Adrenal gland (tissue), 12 donors: Measurements from ENCODE around the gene NRARP. TPM values are rescaled to one million over a fixed set of nuclear protein-coding genes. Genes with fewer than 3 reads are reported as not detected.

Experiments used
- DNase-seq, 7 donors: peaks; one replicate each; pipeline ENCODE4 v3.0.0-alpha.2; 2019 to 2020
- H3K27ac ChIP-seq, 5 donors: fragments of 200-600 bp; sonication (generic) in 4 of 5; 1 replicate in 3 of 5; 2 replicates in 2 of 5; pipeline versions ENCODE4 v1.5.1 to v1.8.0; 2016 to 2020; ENCODE audit warnings: mild to moderate bottlenecking in 1 of 5
- H3K27me3 ChIP-seq: fragments of 200-600 bp; 2 replicates; pipeline ENCODE4 v1.8.0; 2021
- H3K36me3 ChIP-seq, 2 donors: fragments of 200-600 bp; replicated peaks in 1 of 2; 1 replicate in 1 of 2; 2 replicates in 1 of 2; pipeline versions ENCODE4 v1.5.1 to v1.8.0; 2018 to 2022
- H3K4me1 ChIP-seq, 2 donors: fragments of 200-600 bp; replicated peaks in 1 of 2; 1 replicate in 1 of 2; 2 replicates in 1 of 2; pipeline versions ENCODE4 v1.5.1 to v1.8.0; 2018 to 2021
- H3K4me3 ChIP-seq, 4 donors: fragments of 200-600 bp; sonication (generic) in 3 of 4; one replicate each; pipeline ENCODE4 v1.5.1; 2016 to 2018
- H3K9me3 ChIP-seq, 3 donors: fragments of 200-600 bp; sonication (generic) in 1 of 3; replicated peaks in 1 of 3; 1 replicate in 2 of 3; 2 replicates in 1 of 3; pipeline versions ENCODE4 v1.5.1 to v1.8.0; 2016 to 2021
- CTCF ChIP-seq, 6 experiments: fragments of 450-650 bp in 4 of 6; fragments of 200-600 bp in 2 of 6; sonication (generic) in 1 of 6; IDR thresholded peaks; 1 replicate in 5 of 6; 2 replicates in 1 of 6; pipeline versions ENCODE4 v1.5.1 to v1.8.0; 2016 to 2021; ENCODE audit warnings: antibody characterized with exemption in 6 of 6, mild to moderate bottlenecking in 2 of 6, moderate library complexity in 1 of 6
- POLR2A ChIP-seq, 2 donors: fragments of 450-650 bp; IDR thresholded peaks; one replicate each; pipeline ENCODE4 v1.6.1; 2017; ENCODE audit warnings: antibody characterized with exemption in 2 of 2, mild to moderate bottlenecking in 2 of 2, moderate library complexity in 1 of 2
- WGBS, 4 donors: extraction: QIAGEN DNeasy Blood & Tissue Kit in 2 of 4; methylation state at CpG; one replicate each; pipeline versions ENCODE4 v1.1.5 to v1.1.7; 2013 to 2017; 5-methylcytosine and 5-hydroxymethylcytosine counted together
- intact Hi-C, 2 donors: fragments of 100-400 bp; cut with DNase I; formaldehyde crosslinking; loops; one replicate each; pipeline versions ENCODE4 v1.14.1 to v1.15.0; 2022 to 2023
- polyA plus RNA-seq, 3 donors: library from polyadenylated mRNA; stranded (reverse); fragments of 200-250 nt in 2 of 3; fragments of 350-450 nt in 1 of 3; fragmentation: Illumina TruSeq in 1 of 3; extraction: RNeasy Lipid Tissue Mini Kit (QIAGEN cat#74804) in 1 of 3; gene quantifications; one replicate each; pipeline ENCODE4 v1.2.3, GENCODE V29; 2013 to 2014
- total RNA-seq, 9 donors: library from RNA; depleted of rRNA in 4 of 9; stranded (reverse); fragments of >200 nt in 4 of 9; fragments of 120-200 nt in 1 of 9; fragmentation: NEBNext Ultra II Directional in 1 of 9; extraction: Animal tissue kit (Norgen Biotek cat#: 25700) in 1 of 9; gene quantifications; one replicate each; pipeline versions ENCODE4 v1.1.0 to v1.2.4, GENCODE V29; 2013 to 2023
- donor health status: healthy with polysubstance abuse.
- donor health status: Bipolar disorder and iron deficiency.
- donor health status: DM: yes; HTN: yes; CAD: no.
- donor health status: DM: no; HTN: no; CAD: no.
- donor health status: DM: no; HTN: no; CAD: no.
- donor health status: DM: yes; HTN: yes; CAD: no.

NRARP gene
- total and polyA plus RNA-seq, 12 donors: 0.59 to 11.2 (median 2.7) TPM

GRCh38 chr9:137304383-137305059 lies 2.5 kb upstream of the NRARP start:
- Histone ChIP-seq H3K4me3 (no peak overlapping the region), H3K36me3 (no peaks in the 10 kb centered on the region), H3K9me3 (no peaks in the 10 kb centered on the region), H3K4me1 (peaks cover 7 to 38% of the 10 kb centered on the region in 2 donors), H3K27me3 (peaks cover 20% of the 10 kb centered on the region), H3K27ac (peak overlapping the region in 1 of 5 donors; percentile 86)
- DNase-seq: peak in 3 of 7 donors; percentile 10 to 24 (median 21)
- intact Hi-C loops: no loop called here
- TF ChIP-seq CTCF (IDR thresholded peaks at IDR 0.05): no peak
- no peak for TF ChIP-seq POLR2A (IDR thresholded peaks at IDR 0.05)
- WGBS, 4 donors: 20 to 48% (median 43%) methylated on average over 4 to 16 of the region's 16 CpGs

DNA sequence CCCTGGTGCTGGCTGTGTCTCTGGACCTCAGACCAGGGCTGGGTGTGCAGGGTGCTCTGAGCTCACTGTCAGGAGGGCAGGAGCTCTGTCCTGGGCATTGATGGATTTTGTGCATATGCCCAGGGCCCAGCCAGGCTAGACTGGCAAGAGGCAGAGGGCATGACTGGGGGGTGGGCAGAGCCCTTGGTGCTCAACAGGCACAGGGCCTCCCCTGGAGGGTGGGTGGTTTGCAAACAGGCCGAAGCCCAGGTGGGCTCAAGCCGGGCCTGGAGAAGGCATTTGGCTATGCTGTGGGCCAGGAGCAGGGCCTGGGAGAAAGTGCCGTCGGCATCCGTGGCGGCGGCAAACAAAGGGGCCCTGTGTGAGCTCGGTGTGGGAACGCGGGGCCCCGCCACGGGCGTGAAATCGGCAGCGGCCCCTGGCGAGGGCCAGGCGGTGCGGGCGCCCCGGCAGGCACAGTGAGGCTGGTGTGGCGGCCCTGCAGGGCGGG lies 1.9 kb upstream of the NRARP start:
- H3K27ac ChIP-seq: peak overlapping the region in 1 of 5 donors; percentile 86
- 82 to 93% (median 89%) methylated on average over 20 to 22 of the region's 22 CpGs for WGBS, 4 donors
- peaks cover 7 to 38% of the 10 kb centered on the region in 2 donors for H3K4me1 ChIP-seq
- H3K36me3 ChIP-seq: no peaks in the 10 kb centered on the region
- intact Hi-C loops: no loop called here
- H3K9me3 ChIP-seq: no peaks in the 10 kb centered on the region
- H3K4me3 ChIP-seq: no peak overlapping the region
- TF ChIP-seq POLR2A (IDR thresholded peaks at IDR 0.05) (no peak), CTCF (IDR thresholded peaks at IDR 0.05) (no peak)
- DNase-seq: peak in 1 of 7 donors; percentile 19
- H3K27me3 ChIP-seq: peaks cover 26% of the 10 kb centered on the region

DNA sequence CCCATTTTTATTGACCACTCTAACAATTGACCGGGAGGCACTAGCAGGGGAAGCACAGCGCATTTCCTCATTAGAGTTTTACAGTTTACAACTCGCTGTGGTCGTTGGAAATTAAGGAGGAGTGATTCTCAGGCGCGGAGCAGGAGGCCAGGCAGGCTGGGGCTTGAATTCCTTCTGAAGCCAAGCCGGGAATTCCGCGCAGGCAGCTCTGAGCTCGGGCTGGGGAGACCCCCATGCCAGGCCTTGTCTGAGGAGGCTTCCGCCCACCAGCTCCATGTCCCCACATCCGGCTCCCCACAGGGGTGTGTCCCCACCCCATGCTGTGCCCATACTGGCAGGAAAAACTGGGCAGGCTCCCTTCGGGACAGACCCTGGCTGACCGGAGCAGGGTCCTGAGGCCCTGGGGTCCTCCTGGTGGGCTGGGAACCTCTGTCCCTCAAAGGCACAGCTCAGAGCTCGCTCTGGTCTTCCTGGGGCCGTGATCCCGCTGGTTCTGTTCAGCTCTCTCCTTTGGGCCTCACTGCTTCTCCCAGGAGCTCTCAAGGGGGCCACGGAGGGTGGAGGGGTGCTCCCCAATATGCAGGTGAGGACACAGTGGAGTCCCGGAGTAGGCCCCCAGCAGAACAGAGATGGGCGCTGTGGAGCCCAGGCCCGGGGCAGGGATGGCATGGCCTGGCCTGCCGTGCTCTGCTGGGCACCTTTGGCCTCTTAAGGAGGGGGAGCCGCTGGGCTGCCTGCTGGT lies 1.3 kb upstream of the NRARP start:
- intact Hi-C loops: no loop called here
- Histone ChIP-seq H3K4me3 (peak overlapping the region in 1 of 4 donors; percentile 55), H3K4me1 (peaks cover 7 to 38% of the 10 kb centered on the region in 2 donors), H3K27me3 (peaks cover 27% of the 10 kb centered on the region), H3K9me3 (no peaks in the 10 kb centered on the region), H3K36me3 (no peaks in the 10 kb centered on the region), H3K27ac (peak overlapping the region in 1 of 5 donors; percentile 48)
- no peak for TF ChIP-seq POLR2A (IDR thresholded peaks at IDR 0.05)
- TF ChIP-seq CTCF (IDR thresholded peaks at IDR 0.05): no peak
- peak in 3 of 7 donors; percentile 10 to 24 (median 17) for DNase-seq
- 69 to 78% (median 75%) methylated on average over 16 to 23 of the region's 23 CpGs for WGBS, 4 donors

DNA sequence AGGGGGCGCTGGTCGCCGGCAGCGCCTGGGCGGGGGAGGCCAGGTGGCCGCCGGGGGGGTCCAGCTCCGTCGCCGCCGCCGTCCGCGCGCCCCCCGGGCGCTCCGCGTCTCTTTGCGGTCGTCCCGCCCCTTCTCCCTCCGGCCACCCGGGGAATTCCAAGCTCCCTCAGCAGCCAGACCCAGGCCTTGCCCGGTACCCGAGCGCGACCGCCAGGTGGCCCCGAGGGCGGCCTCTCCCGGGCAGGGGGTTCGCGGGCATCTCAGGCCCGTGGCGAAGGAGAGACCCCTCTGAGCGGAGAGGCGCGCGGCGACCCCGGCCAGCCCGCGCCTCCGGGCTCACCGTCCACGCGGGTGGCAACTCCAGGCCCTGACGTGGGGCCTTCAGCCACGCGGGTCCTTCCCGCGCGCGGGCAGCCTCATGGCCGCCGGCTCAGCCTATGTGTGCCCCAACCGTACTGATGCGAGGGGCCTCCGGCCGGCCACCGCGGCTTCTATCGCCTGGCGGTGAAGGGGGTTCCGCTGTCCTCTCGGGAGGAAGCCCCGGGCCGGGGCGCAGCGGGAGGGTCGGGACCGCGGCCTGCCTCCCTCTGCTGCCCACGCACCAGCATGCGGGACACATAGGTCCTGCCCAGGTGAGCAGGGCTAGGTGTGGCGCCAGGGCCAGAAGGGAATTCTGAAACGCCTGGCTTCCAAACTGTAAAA lies 529 bp upstream of the NRARP start:
- Histone ChIP-seq H3K36me3 (no peaks in the 10 kb centered on the region), H3K4me3 (peak overlapping the region in 1 of 4 donors; percentile 55), H3K27me3 (peaks cover 27% of the 10 kb centered on the region), H3K9me3 (no peaks in the 10 kb centered on the region), H3K4me1 (peaks cover 7 to 38% of the 10 kb centered on the region in 2 donors), H3K27ac (peak overlapping the region in 1 of 5 donors; percentile 57)
- peak; percentile 12 to 55 (median 45) for TF ChIP-seq CTCF (IDR thresholded peaks at IDR 0.05)
- no peak for TF ChIP-seq POLR2A (IDR thresholded peaks at IDR 0.05)
- WGBS, 4 donors: 9 to 50% (median 13%) methylated on average over 6 to 78 of the region's 78 CpGs
- peak in 3 of 7 donors; percentile 50 to 62 (median 62) for DNase-seq
- intact Hi-C loops: no loop called here
